Endodermal cell (in vitro differentiated cells): ENCODE data around the gene PRIMPOL. TPM values are rescaled to one million over a fixed set of nuclear protein-coding genes. Genes with fewer than 3 reads are reported as not detected.

Experiments used
- DNase-seq: peaks from one replicate; pipeline ENCODE4 v3.0.0-alpha.2; 2017
- H3K27ac ChIP-seq: 2 replicates; pipeline ENCODE4 v1.5.1; 2013; ENCODE audit warnings: mild to moderate bottlenecking, low read depth, low read length, moderate library complexity
- H3K27me3 ChIP-seq: 2 replicates; pipeline ENCODE4 v1.6.1; 2013; ENCODE audit warnings: mild to moderate bottlenecking, low read length, moderate library complexity; ENCODE audit not compliant: insufficient read depth, control insufficient read depth, poor library complexity, severe bottlenecking
- H3K36me3 ChIP-seq: 2 replicates; pipeline ENCODE4 v1.7.0; 2013; ENCODE audit warnings: mild to moderate bottlenecking, low read length, moderate library complexity; ENCODE audit not compliant: control insufficient read depth, insufficient read depth
- H3K4me1 ChIP-seq: one replicate; pipeline ENCODE4 v1.7.0; 2013; ENCODE audit warnings: low read length; ENCODE audit not compliant: control insufficient read depth, insufficient read depth
- H3K4me3 ChIP-seq: 2 replicates; pipeline ENCODE4 v1.5.1; 2013; ENCODE audit warnings: mild to moderate bottlenecking, low read length, moderate library complexity
- H3K9ac ChIP-seq: 2 replicates; pipeline ENCODE4 v1.6.1; 2013; ENCODE audit warnings: mild to moderate bottlenecking, low read length, moderate library complexity; ENCODE audit not compliant: poor library complexity, severe bottlenecking; ENCODE audit errors: extremely low read depth
- H3K9me3 ChIP-seq: 2 replicates; pipeline ENCODE4 v1.6.1; 2013; ENCODE audit warnings: mild to moderate bottlenecking, low read length, moderate library complexity; ENCODE audit not compliant: control insufficient read depth
- H3K27ac Mint-ChIP-seq: 2 replicates; pipeline ENCODE4 v1.8.0; 2020; ENCODE audit warnings: mixed read lengths
- H3K27me3 Mint-ChIP-seq: 2 replicates; pipeline ENCODE4 v1.8.0; 2021; ENCODE audit warnings: mild to moderate bottlenecking, mixed read lengths; ENCODE audit not compliant: insufficient read depth
- H3K36me3 Mint-ChIP-seq: 2 replicates; pipeline ENCODE4 v1.8.0; 2020; ENCODE audit warnings: low read depth, mixed read lengths
- H3K4me1 Mint-ChIP-seq: 2 replicates; pipeline ENCODE4 v1.8.0; 2020; ENCODE audit warnings: mixed read lengths
- H3K4me3 Mint-ChIP-seq: 2 replicates; pipeline ENCODE4 v1.8.0; 2020; ENCODE audit warnings: mild to moderate bottlenecking, moderate library complexity, mixed read lengths
- H3K9me3 Mint-ChIP-seq: 2 replicates; pipeline ENCODE4 v1.8.0; 2020; ENCODE audit warnings: mild to moderate bottlenecking, mixed read lengths
- CTCF ChIP-seq: fragments of 200-600 bp; sonication (generic); conservative IDR thresholded peaks from 2 replicates; pipeline ENCODE4 v1.5.0; 2021; ENCODE audit warnings: antibody characterized with exemption, mild to moderate bottlenecking
- WGBS, 2 experiments: methylation state at CpG; one replicate each; pipeline versions ENCODE4 v1.1.5 to v1.1.7; 2013; ENCODE audit warnings: missing lambda C conversion rate in 2 of 2, mixed read lengths in 1 of 2; ENCODE audit not compliant: insufficient coverage in 1 of 2, insufficient read length in 1 of 2; 5-methylcytosine and 5-hydroxymethylcytosine counted together
- total RNA-seq, 2 donors: library from RNA; stranded (reverse); fragmentation: NEBNext Ultra II Directional in 1 of 2; extraction: Animal tissue kit (Norgen Biotek cat#: 25700) in 1 of 2; gene quantifications; 2 replicates in 1 of 2; 3 replicates in 1 of 2; pipeline ENCODE4 v1.2.1, GENCODE V29; 2021

The PRIMPOL gene
- total RNA-seq, 2 donors from 2014 or later = 10.1 to 12.0 TPM

GRCh38 chr4:184674011-184674410 is 24.5 kb downstream of the PRIMPOL start:
- peaks cover 28% of the 10 kb centered on the region for H3K36me3 Mint-ChIP-seq
- peaks cover 4% of the 10 kb centered on the region for H3K4me1 Mint-ChIP-seq
- Histone ChIP-seq H3K27me3 (no peaks in the 10 kb centered on the region), H3K4me3 (no peak overlapping the region), H3K4me1 (no peaks in the 10 kb centered on the region), H3K9me3 (no peaks in the 10 kb centered on the region), H3K36me3 (peaks cover 11% of the 10 kb centered on the region), H3K9ac (no peak overlapping the region), H3K27ac (no peak overlapping the region)
- 100% methylated on average over 2 to 4 of the region's 4 CpGs for WGBS, 2 experiments
- no peak for TF ChIP-seq CTCF
- H3K9me3 Mint-ChIP-seq = no peaks in the 10 kb centered on the region
- no peaks in the 10 kb centered on the region for H3K27me3 Mint-ChIP-seq
- no peak overlapping the region for H3K27ac Mint-ChIP-seq
- H3K4me3 Mint-ChIP-seq = no peak overlapping the region
- no peak for DNase-seq

- no peaks in the 10 kb centered on the region for H3K4me1 ChIP-seq
- H3K4me1 Mint-ChIP-seq = no peaks in the 10 kb centered on the region
Observed at GRCh38 chr4:184675018-184675417, 25.5 kb downstream of the PRIMPOL start.

GRCh38 chr4:184675821-184676492 is 26.4 kb downstream of the PRIMPOL start:
- Mint-ChIP-seq H3K4me1 (no peaks in the 10 kb centered on the region), H3K9me3 (peaks cover 8% of the 10 kb centered on the region), H3K27ac (no peak overlapping the region), H3K4me3 (no peak overlapping the region), H3K27me3 (no peaks in the 10 kb centered on the region), H3K36me3 (peaks cover 41% of the 10 kb centered on the region)
- Histone ChIP-seq H3K4me1 (no peaks in the 10 kb centered on the region), H3K27ac (no peak overlapping the region), H3K27me3 (no peaks in the 10 kb centered on the region), H3K4me3 (no peak overlapping the region), H3K9ac (no peak overlapping the region), H3K9me3 (peaks cover 7% of the 10 kb centered on the region), H3K36me3 (peaks cover 11% of the 10 kb centered on the region)
- 73 to 86% methylated on average over 2 to 3 of the region's 3 CpGs for WGBS, 2 experiments
- TF ChIP-seq CTCF = no peak
- DNase-seq = no peak

More at GRCh38 chr4:184675018-184675417, 25.5 kb downstream of the PRIMPOL start:
- Histone ChIP-seq H3K9ac (no peak overlapping the region), H3K36me3 (peaks cover 11% of the 10 kb centered on the region), H3K4me3 (no peak overlapping the region), H3K9me3 (peaks cover 7% of the 10 kb centered on the region), H3K27ac (no peak overlapping the region), H3K27me3 (no peaks in the 10 kb centered on the region)
- no peak for DNase-seq
- peaks cover 5% of the 10 kb centered on the region for H3K9me3 Mint-ChIP-seq
- H3K4me3 Mint-ChIP-seq = no peak overlapping the region
- TF ChIP-seq CTCF = no peak
- H3K27ac Mint-ChIP-seq = no peak overlapping the region
- H3K27me3 Mint-ChIP-seq = no peaks in the 10 kb centered on the region
- H3K36me3 Mint-ChIP-seq = peaks cover 37% of the 10 kb centered on the region
- WGBS, 2 experiments = 94 to 96% methylated on average over 3 to 5 of the region's 5 CpGs
